Fibroblast of mammary gland (primary cell): ENCODE results near the gene LARGE1.

ENCODE experiments used
- DNase-seq: peaks from one replicate; pipeline ENCODE4 v3.0.0-alpha.2; 2010; ENCODE audit warnings: low read depth
- H3K4me3 ChIP-seq: 2 replicates; pipeline ENCODE4 v1.5.1; 2011; ENCODE audit warnings: low read depth, mild to moderate bottlenecking, low read length, moderate library complexity; ENCODE audit not compliant: control insufficient read depth
- TF ChIP-seq, protein P1 (sequence below): conservative IDR thresholded peaks from 2 replicates; pipeline ENCODE4 v1.5.1; 2011; ENCODE audit warnings: low read depth, low read length, inconsistent platforms; ENCODE audit not compliant: control insufficient read depth, insufficient read depth

The LARGE1 gene

DNA sequence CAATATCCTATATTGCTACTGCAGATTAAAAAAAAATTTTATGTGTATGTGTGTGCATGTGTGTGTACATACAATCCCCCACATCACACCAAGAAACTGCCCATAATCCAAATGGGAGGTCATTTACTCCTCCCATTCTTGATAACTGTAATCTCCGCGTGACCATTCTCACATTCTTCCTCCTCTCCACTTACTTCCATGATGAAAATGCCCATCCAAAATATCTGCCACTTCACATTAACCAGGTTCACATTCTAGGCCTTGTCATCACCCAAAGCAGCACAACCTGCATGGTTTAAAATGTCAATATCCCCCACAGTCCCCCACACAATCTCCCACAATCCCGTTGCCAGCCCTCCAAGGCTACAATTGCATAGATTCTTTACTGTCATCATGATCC lies 149.6 kb downstream of the LARGE1 start:
- no peak overlapping the region for H3K4me3 ChIP-seq
- no peak for DNase-seq
- TF ChIP-seq, protein P1, sequence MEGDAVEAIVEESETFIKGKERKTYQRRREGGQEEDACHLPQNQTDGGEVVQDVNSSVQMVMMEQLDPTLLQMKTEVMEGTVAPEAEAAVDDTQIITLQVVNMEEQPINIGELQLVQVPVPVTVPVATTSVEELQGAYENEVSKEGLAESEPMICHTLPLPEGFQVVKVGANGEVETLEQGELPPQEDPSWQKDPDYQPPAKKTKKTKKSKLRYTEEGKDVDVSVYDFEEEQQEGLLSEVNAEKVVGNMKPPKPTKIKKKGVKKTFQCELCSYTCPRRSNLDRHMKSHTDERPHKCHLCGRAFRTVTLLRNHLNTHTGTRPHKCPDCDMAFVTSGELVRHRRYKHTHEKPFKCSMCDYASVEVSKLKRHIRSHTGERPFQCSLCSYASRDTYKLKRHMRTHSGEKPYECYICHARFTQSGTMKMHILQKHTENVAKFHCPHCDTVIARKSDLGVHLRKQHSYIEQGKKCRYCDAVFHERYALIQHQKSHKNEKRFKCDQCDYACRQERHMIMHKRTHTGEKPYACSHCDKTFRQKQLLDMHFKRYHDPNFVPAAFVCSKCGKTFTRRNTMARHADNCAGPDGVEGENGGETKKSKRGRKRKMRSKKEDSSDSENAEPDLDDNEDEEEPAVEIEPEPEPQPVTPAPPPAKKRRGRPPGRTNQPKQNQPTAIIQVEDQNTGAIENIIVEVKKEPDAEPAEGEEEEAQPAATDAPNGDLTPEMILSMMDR: no peak

DNA sequence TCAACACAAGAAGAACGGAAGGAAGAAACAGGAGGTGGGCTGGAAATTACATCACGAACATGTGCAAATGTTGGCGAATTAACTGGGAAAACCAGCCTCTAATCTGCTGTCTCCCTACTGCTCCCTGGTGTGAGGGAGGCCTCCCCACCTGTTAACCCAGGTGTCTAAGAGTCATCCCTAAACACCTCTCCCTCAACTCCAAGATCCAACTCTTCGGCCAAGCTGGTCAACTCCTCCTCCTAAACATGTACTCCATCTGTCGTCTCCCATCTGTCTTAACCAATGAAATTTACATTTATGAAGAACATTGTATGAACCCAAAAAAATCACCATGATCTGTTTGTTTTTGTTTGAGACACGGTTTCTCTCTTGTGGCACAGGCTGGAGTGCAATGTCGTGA lies 154.2 kb downstream of the LARGE1 start:
- TF ChIP-seq, protein P1: no peak
- no peak for DNase-seq
- H3K4me3 ChIP-seq: no peak overlapping the region

DNA sequence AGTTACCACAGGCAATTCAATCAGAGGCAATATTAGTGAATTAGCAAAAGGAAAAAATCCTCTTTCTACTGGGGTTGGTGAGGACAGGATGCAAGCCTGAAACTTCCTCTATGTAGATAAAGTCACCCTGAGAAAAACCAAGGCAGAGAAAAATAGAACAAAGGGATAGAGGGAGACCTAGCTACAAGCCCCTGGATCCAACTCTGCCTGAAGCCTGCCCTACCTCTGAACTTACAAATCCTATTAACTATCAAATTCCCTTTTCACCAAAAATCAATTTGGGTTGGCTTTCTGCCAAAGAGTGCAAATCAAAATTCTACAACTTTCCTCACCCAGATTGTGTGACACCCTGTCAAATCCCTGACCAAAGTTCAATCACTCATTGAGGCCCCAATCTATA lies 161.3 kb downstream of the LARGE1 start:
- H3K4me3 ChIP-seq: no peak overlapping the region
- TF ChIP-seq, protein P1: no peak
- DNase-seq: no peak

DNA sequence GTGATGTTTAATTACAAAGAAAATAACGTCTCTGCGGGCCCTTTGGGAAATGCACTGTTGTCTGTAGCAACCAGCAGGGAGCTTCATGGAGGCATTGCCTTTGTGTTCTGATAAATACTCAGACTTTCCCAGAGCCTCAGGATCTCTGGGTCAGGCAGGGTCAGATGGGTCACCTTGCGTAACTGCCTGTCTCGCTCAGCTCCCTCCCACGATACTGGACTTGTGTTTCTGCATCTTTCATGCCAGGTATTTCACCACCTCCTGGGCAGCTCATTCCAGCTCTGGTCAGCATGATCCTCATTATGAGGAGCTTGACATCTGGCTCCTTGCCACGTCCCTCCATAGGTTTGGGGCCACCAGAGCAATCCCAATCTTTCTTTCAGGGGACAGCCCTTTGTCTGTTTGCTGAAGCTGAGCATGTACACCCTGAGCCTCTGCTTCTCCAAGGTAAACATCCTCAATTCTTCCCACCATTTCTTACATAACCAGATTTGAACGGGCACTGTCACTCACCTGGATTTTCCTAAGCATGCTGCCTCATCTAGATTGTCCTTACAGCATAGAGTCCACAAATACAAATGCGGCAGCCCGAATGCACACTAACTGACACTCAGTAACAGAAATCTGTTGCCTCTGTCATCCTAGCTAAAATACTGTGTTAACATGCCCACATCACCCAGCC lies 162.3 kb downstream of the LARGE1 start:
- DNase-seq: no peak
- no peak overlapping the region for H3K4me3 ChIP-seq
- TF ChIP-seq, protein P1: no peak

DNA sequence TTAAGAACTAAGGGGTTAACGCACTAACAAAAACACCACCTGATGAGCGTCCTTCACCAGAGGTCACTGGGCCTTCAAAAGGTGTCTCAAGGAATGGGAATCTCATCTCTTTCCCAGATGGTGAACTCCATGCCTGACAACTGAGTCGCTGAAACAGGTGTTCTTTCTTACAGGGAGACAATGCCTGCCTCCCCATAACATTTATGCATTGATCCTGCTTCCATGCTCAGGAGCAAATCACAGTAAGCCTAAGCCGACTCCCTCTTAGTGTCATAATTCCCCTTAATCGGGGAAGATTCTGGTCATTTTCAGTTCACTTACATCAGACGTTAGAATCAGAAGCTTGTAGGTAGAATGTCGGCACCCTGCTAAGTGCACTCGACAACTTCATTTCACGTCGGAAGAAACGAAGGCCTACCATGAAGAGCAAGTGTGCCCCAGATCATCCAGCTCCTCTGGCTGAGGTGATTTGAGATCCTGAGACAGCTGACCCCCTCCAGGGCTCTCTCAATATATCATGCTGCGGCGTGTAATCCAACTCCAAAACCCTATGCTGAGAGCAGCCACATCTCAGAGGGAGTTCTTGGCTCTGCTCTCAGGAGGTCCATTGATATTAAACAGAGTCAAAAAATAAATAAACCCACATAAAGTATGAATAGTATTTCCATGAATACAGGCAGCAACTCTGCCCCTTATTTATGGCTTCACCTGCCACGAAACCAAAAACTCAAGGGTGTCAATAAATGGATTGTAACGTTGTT lies 163.1 kb downstream of the LARGE1 start:
- TF ChIP-seq, protein P1: no peak
- no peak overlapping the region for H3K4me3 ChIP-seq
- DNase-seq: no peak

DNA sequence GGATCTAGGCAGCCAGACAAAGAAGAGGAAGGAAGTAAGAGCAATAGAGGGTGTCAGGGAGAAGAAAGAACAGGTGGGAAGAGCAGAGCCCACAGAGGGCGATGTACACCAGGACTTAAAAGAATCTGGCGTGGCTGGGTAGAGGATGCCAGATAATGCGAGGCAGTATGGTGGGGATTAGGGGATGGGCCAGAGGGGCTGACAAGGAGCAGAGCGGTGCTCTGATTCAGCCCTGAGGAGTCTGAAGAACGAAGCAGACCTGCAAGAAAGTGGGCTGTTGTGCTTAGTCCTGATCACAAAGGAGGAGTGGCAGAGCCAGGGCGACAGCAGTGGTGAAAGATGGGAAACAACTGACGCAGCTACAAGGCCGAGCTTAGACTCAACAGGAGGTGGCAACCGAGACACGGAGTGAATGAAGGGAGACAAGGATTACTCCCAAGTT lies 163.7 kb downstream of the LARGE1 start:
- no peak for DNase-seq
- TF ChIP-seq, protein P1: no peak
- H3K4me3 ChIP-seq: no peak overlapping the region

DNA sequence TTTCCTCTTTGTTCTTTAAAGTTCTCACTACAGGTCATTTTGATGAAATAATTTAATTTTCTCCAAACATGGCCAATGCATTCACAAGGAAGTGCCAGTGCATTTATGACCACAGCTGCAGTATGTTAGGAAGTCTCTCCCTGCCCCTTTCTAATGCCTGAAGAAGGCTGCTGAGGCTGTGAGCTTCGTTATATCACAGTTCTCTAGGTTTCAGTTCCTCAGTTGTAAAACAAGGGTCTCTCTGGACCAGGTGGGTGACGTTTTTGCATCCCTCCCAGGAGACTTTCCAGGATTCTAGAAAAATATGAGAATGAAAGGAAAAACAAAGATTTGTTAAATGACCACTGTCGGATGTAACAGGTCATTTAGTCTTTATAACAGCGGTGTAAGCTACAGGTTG lies 171.6 kb downstream of the LARGE1 start:
- H3K4me3 ChIP-seq: no peak overlapping the region
- no peak for DNase-seq
- TF ChIP-seq, protein P1: no peak
